ENCODE measurements around the gene BRK1.
"Not testable (repeated sequence)": the region's sequence is repeated elsewhere in the genome, so short reads cannot be mapped to it uniquely, and the experiment has no call there.

BRK1 gene

GRCh38 chr3:10154335-10155122, 39.1 kb downstream of the BRK1 start:
- TF ChIP-seq CTCF (IDR thresholded peaks at IDR 0.05; ENCODE audit: insufficient read depth, low read length, missing control alignments) = no peak
- CTCF ChIA-PET = interaction anchor here (1.5 to 1.6 kb wide), 2 partner anchors 10 kb away, joined by 7 to 9 read pairs; partner anchors contain the start of gene IRAK2
- POLR2A ChIA-PET = no interaction called here

GRCh38 chr3:10155123-10155472, 39.6 kb downstream of the BRK1 start:
- POLR2A ChIA-PET = no interaction called here
- no peak overlapping the region for H3K4me3 ChIP-seq (ENCODE audit: low read depth, low read length)
- no peak for TF ChIP-seq CTCF (IDR thresholded peaks at IDR 0.05; ENCODE audit: insufficient read depth, low read length, missing control alignments)
- CTCF ChIA-PET = interaction anchor here (1.5 kb wide), 1 partner anchor 10 kb away, joined by 7 read pairs; the partner anchor contains the start of gene IRAK2
- DNase-seq (ENCODE audit: low read depth, low spot score) = no peak

More at GRCh38 chr3:10154335-10155122, 39.1 kb downstream of the BRK1 start:
- DNase-seq (ENCODE audit: low read depth, low spot score) = no peak
- H3K4me3 ChIP-seq (ENCODE audit: low read depth, low read length) = no peak overlapping the region

DNA sequence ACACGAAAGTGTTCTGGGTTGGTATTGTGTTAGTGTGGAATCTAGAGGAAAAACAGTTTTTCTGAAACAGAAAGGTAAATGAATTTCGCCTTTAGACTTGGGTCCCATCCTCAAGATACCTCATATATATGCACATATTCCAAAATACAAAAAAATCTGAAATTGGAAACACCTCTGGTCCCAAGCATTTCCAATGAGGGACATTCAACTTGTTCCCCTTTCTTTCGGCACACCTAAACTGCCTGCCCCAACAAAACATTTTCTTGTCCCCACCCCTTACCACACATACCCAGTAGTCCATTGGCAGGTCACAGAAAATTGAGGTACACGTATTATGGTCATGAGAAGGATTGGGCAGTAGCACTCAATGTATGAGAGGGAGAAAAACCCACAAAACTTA, 40.2 kb downstream of the BRK1 start:
- no peak for DNase-seq (ENCODE audit: low read depth, low spot score)
- no peak for TF ChIP-seq CTCF (IDR thresholded peaks at IDR 0.05; ENCODE audit: insufficient read depth, low read length, missing control alignments)
- no peak overlapping the region for H3K4me3 ChIP-seq (ENCODE audit: low read depth, low read length)
- CTCF ChIA-PET = interaction anchor here (1.5 kb wide), 1 partner anchor 9 kb away, joined by 7 read pairs; the partner anchor contains the start of gene IRAK2
- POLR2A ChIA-PET = interaction anchor here (0.5 kb wide), 1 partner anchor 9 kb away, joined by 3 read pairs; the partner anchor contains the start of gene IRAK2

DNA sequence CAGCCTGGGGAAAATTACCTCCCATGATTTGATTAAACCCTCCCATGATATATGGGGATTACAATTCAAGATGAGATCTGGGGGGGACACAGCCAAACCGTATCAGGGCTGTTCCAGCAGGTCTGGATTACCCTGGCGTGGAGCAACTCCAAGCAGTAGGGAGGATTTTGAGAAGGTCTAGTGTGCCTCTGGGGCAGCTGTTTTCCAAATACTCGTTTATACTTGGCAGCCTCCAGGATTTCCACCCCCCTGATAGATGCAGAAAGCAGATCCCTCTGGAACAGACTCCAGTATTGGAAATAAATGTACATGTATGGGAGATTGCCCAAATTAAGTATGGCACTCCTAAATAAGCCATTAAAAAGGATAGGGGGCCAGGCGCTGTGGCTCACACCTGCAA, 41.6 kb downstream of the BRK1 start:
- ChIA-PET CTCF (no interaction called here), POLR2A (interaction anchor here (0.6 kb wide), 1 partner anchor 22 kb away, joined by 3 read pairs; no protein-coding TSS in a partner anchor)
- H3K4me3 ChIP-seq (ENCODE audit: low read depth, low read length) = no peak overlapping the region
- DNase-seq (ENCODE audit: low read depth, low spot score) = no peak
- TF ChIP-seq CTCF (IDR thresholded peaks at IDR 0.05; ENCODE audit: insufficient read depth, low read length, missing control alignments) = no peak

DNA sequence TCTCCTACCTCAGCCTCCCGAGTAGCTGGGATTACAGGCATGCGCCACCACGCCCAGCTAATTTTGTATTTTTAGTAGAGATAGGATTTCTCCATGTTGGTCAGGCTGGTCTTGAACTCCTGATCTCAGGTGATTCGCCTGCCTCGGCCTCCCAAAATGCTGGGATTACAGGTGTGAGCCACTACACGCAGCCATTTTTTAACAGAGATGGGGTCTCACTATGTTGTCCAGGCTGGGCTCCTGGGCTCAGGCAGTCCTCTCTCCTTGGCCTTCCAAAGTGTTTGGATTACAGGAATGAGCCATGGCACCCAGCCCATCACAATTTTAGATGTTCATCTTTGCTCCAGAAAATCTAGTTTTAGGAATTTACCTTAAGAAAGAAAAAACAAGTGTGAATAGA, 43.1 kb downstream of the BRK1 start:
- H3K4me3 ChIP-seq (ENCODE audit: low read depth, low read length); POLR2A ChIA-PET; DNase-seq (ENCODE audit: low read depth, low spot score): not testable (repeated sequence)
- CTCF ChIA-PET = interaction anchor here (0.6 kb wide), 1 partner anchor 11 kb away, joined by 3 read pairs; no protein-coding TSS in a partner anchor

- no peak overlapping the region for H3K4me3 ChIP-seq (ENCODE audit: low read depth, low read length)
- DNase-seq (ENCODE audit: low read depth, low spot score) = no peak
- CTCF ChIA-PET = interaction anchor here (0.7 to 3.4 kb wide), 4 partner anchors 8 to 214 kb away, joined by 4 to 16 read pairs (median 6); no protein-coding TSS in a partner anchor
- TF ChIP-seq CTCF (IDR thresholded peaks at IDR 0.05; ENCODE audit: insufficient read depth, low read length, missing control alignments) = no peak
- POLR2A ChIA-PET = interaction anchor here (0.7 to 1.0 kb wide), 2 partner anchors 14 to 88 kb away, joined by 3 to 4 read pairs; partner anchors contain the start of gene TATDN2
Measured at GRCh38 chr3:10160346-10160745, 44.9 kb downstream of the BRK1 start.
